ENCODE measurements around the gene LRRTM3.

Gene LRRTM3

GRCh38 chr10:66940965-66941364 is 15.1 kb downstream of the LRRTM3 start:
- no peak for DNase-seq

- no peak for DNase-seq
These were observed 15.7 kb downstream of the LRRTM3 start for GRCh38 chr10:66941491-66941890.

GRCh38 chr10:66942407-66942806 is 16.6 kb downstream of the LRRTM3 start:
- no peak for DNase-seq

- no peak for DNase-seq
These were observed 17.8 kb downstream of the LRRTM3 start for GRCh38 chr10:66943590-66943989.

- DNase-seq: no peak
These were observed 26.1 kb downstream of the LRRTM3 start for GRCh38 chr10:66951896-66952295.

GRCh38 chr10:66958466-66958865 is 32.6 kb downstream of the LRRTM3 start:
- no peak for DNase-seq

- no peak for DNase-seq
These were observed 39.1 kb downstream of the LRRTM3 start for GRCh38 chr10:66964946-66965345.

GRCh38 chr10:66980246-66980815 is 54.5 kb downstream of the LRRTM3 start:
- no peak for DNase-seq

GRCh38 chr10:66981361-66982052 is 55.7 kb downstream of the LRRTM3 start:
- no peak for DNase-seq

GRCh38 chr10:66982053-66982420 is 56.2 kb downstream of the LRRTM3 start:
- DNase-seq: no peak

GRCh38 chr10:66982792-66983474 is 57.1 kb downstream of the LRRTM3 start:
- DNase-seq: no peak

- DNase-seq: no peak
These were observed 57.6 kb downstream of the LRRTM3 start for GRCh38 chr10:66983475-66983818.

GRCh38 chr10:66990143-66990830 is 64.5 kb downstream of the LRRTM3 start:
- no peak for DNase-seq

- DNase-seq: no peak
These were observed 71.2 kb downstream of the LRRTM3 start for GRCh38 chr10:66996996-66997395.

GRCh38 chr10:66999762-67000545 is 74.1 kb downstream of the LRRTM3 start:
- DNase-seq: no peak

- DNase-seq: no peak
These were observed 78.9 kb downstream of the LRRTM3 start for GRCh38 chr10:67004690-67005089.

- DNase-seq: no peak
These were observed 80.1 kb downstream of the LRRTM3 start for GRCh38 chr10:67005981-67006380.

GRCh38 chr10:67011480-67011879 is 85.6 kb downstream of the LRRTM3 start:
- DNase-seq: no peak

- no peak for DNase-seq
These were observed 86.1 kb downstream of the LRRTM3 start for GRCh38 chr10:67011981-67012380.

GRCh38 chr10:67015225-67015624 is 89.4 kb downstream of the LRRTM3 start:
- no peak for DNase-seq

- no peak for DNase-seq
These were observed 91.4 kb downstream of the LRRTM3 start for GRCh38 chr10:67017218-67017617.

- DNase-seq: no peak
These were observed 96.3 kb downstream of the LRRTM3 start for GRCh38 chr10:67022099-67022498.

GRCh38 chr10:67033878-67034277 is 108.0 kb downstream of the LRRTM3 start:
- DNase-seq: no peak

Measured in stimulated activated CD4-positive, alpha-beta T cell treated with anti-CD3 and anti-CD28 coated beads, Interleukin-4, amount 100 ng/mL, for 1 hour (primary cell).